CD4-positive, alpha-beta memory T cell (primary cell): Measurements from ENCODE around the gene SGPL1. TPM values are rescaled to one million over a fixed set of nuclear protein-coding genes. Genes with fewer than 3 reads are reported as not detected.

Experiments
- polyA plus RNA-seq, 2 donors: library from polyadenylated mRNA; unstranded; fragments of 300-500 nt; fragmentation: Illumina TruSeq; gene quantifications; one replicate each; pipeline ENCODE4 v1.2.3, GENCODE V29; 2021
- total RNA-seq, 2 experiments: library from RNA; stranded (reverse); gene quantifications; one replicate each; pipeline ENCODE4 v1.2.3, GENCODE V29; 2021

SGPL1 gene
- total and polyA plus RNA-seq, 4 experiments from 2014 or later, result 14.3 to 32.2 (median 22.1) TPM

Other genes starting within 250 kb of the SGPL1 start
- gene PRF1, start 213.2 kb upstream of the SGPL1 start, total RNA-seq, result 10 to 100 TPM; 18.0 to 19.5 TPM
- gene PRF1, start 213.2 kb upstream of the SGPL1 start, polyA plus RNA-seq, result 10 to 100 TPM; 65.0 to 67.5 TPM
- not detected for gene ADAMTS14, start 143.4 kb upstream of the SGPL1 start, total RNA-seq
- not detected for gene ADAMTS14, start 143.4 kb upstream of the SGPL1 start, polyA plus RNA-seq
- not detected for gene TBATA, start 30.6 kb upstream of the SGPL1 start, total RNA-seq
- gene TBATA, start 30.6 kb upstream of the SGPL1 start, polyA plus RNA-seq, result not detected
- 10 to 100 TPM; 12.4 to 14.7 TPM for gene PCBD1, start 72.6 kb downstream of the SGPL1 start, total RNA-seq
- 10 to 100 TPM; 21.2 to 22.5 TPM for gene PCBD1, start 72.6 kb downstream of the SGPL1 start, polyA plus RNA-seq